H1 (cell line): ENCODE results near the gene PARD3. TPM values are rescaled to one million over a fixed set of nuclear protein-coding genes. Genes with fewer than 3 reads are reported as not detected.

Experiments
- HDAC6 ChIP-seq: IDR thresholded peaks from one replicate; pipeline ENCODE4 v1.7.1; 2012; ENCODE audit warnings: low read depth, mild to moderate bottlenecking, inconsistent platforms, low read length, moderate library complexity
- polyA plus RNA-seq, 7 experiments: library from polyadenylated mRNA; depleted of rRNA in 3 of 7; stranded (reverse) in 5 of 7; unstranded in 2 of 7; fragments of >200 nt in 5 of 7; fragments of 200-250 nt in 2 of 7; gene quantifications; 1 replicate in 5 of 7; 2 replicates in 1 of 7; 4 replicates in 1 of 7; pipeline versions ENCODE4 v1.2.1 to v1.2.3, GENCODE V29; 2011 to 2013; ENCODE audit warnings: missing spikeins in 2 of 7, mixed read lengths in 2 of 7
- total RNA-seq: library from RNA; stranded (reverse); fragmentation: NEBNext Ultra II Directional; extraction: Animal tissue kit (Norgen Biotek cat#: 25700); gene quantifications from 2 replicates; pipeline ENCODE4 v1.2.1, GENCODE V29; 2021

The PARD3 gene
- total and polyA plus RNA-seq, 2 of the 8 experiments (the other 6 are each of a cell fraction or from before 2014, with no cell fraction given), result 19.7 to 49.1 TPM

- no peak for TF ChIP-seq HDAC6
These were observed 720.9 kb downstream of the PARD3 start (continued) for GRCh38 chr10:34094146-34094696.
